GM23338 (cell line): ENCODE results near the gene LRIT2. TPM values are rescaled to one million over a fixed set of nuclear protein-coding genes. Genes with fewer than 3 reads are reported as not detected.

Source experiments
- ATAC-seq: fragments of 200-7000 bp; cut with Tn5 transposase; 3 replicates; pipeline ENCODE4 v1.9.1; 2020
- DNase-seq: peaks from one replicate; pipeline ENCODE4 v3.0.0-alpha.2; 2015; ENCODE audit warnings: low spot score
- H2AFZ ChIP-seq: fragments of 200-600 bp; sonication (generic); 2 replicates; pipeline ENCODE4 v1.8.0; 2016; ENCODE audit warnings: antibody characterized with exemption, mild to moderate bottlenecking, moderate library complexity
- H3F3A ChIP-seq: fragments of 200-600 bp; sonication (generic); replicated peaks from 2 replicates; pipeline ENCODE4 v1.8.0; 2017; ENCODE audit warnings: antibody characterized with exemption, mixed run types, low read depth
- H3K27ac ChIP-seq: fragments of 200-600 bp; sonication (generic); 2 replicates; pipeline ENCODE4 v1.6.1; 2016; ENCODE audit warnings: low read depth
- H3K27me3 ChIP-seq: fragments of 200-600 bp; sonication (generic); 2 replicates; pipeline ENCODE4 v1.8.0; 2016; ENCODE audit warnings: mild to moderate bottlenecking, mixed run types, moderate library complexity; ENCODE audit not compliant: insufficient read depth
- H3K36me3 ChIP-seq: fragments of 200-600 bp; sonication (generic); 2 replicates; pipeline ENCODE4 v1.8.0; 2016; ENCODE audit warnings: mild to moderate bottlenecking; ENCODE audit not compliant: insufficient read depth
- H3K4me1 ChIP-seq: fragments of 200-600 bp; sonication (generic); 2 replicates; pipeline ENCODE4 v1.8.0; 2016; ENCODE audit warnings: mild to moderate bottlenecking, moderate library complexity; ENCODE audit not compliant: insufficient read depth
- H3K4me2 ChIP-seq: fragments of 200-600 bp; sonication (generic); 2 replicates; pipeline ENCODE4 v1.7.1; 2017; ENCODE audit warnings: mixed run types
- H3K4me3 ChIP-seq: fragments of 200-600 bp; sonication (generic); 2 replicates; pipeline ENCODE4 v1.6.1; 2016; ENCODE audit warnings: mixed run types
- H3K79me2 ChIP-seq: fragments of 200-600 bp; sonication (generic); replicated peaks from 2 replicates; pipeline ENCODE4 v1.8.0; 2017; ENCODE audit warnings: mild to moderate bottlenecking; ENCODE audit not compliant: insufficient read depth
- H3K9me2 ChIP-seq: fragments of 200-600 bp; sonication (generic); 2 replicates; pipeline ENCODE4 v1.8.0; 2017; ENCODE audit not compliant: insufficient read depth
- H4K20me1 ChIP-seq: fragments of 200-600 bp; sonication (generic); replicated peaks from 2 replicates; pipeline ENCODE4 v1.8.0; 2017; ENCODE audit warnings: mild to moderate bottlenecking; ENCODE audit not compliant: insufficient read depth
- H3K27ac Mint-ChIP-seq: 2 replicates; pipeline ENCODE4 v1.8.0; 2020; ENCODE audit warnings: inconsistent platforms, mild to moderate bottlenecking, moderate library complexity, mixed read lengths
- H3K27me3 Mint-ChIP-seq: 3 replicates; pipeline ENCODE4 v1.8.0; 2022; ENCODE audit warnings: low read depth, mild to moderate bottlenecking, moderate library complexity, mixed read lengths, inconsistent platforms; ENCODE audit not compliant: insufficient read depth, poor library complexity
- H3K36me3 Mint-ChIP-seq: 3 replicates; pipeline ENCODE4 v1.8.0; 2021; ENCODE audit warnings: low read depth, mild to moderate bottlenecking, inconsistent platforms, moderate library complexity, mixed read lengths
- H3K4me1 Mint-ChIP-seq: 3 replicates; pipeline ENCODE4 v1.8.0; 2020; ENCODE audit warnings: mild to moderate bottlenecking, inconsistent platforms, mixed read lengths
- H3K4me3 Mint-ChIP-seq: 3 replicates; pipeline ENCODE4 v1.8.0; 2021; ENCODE audit warnings: moderate library complexity, mild to moderate bottlenecking, inconsistent platforms, mixed read lengths
- H3K9me3 Mint-ChIP-seq: 3 replicates; pipeline ENCODE4 v1.8.0; 2020; ENCODE audit warnings: moderate library complexity, mild to moderate bottlenecking, inconsistent platforms, mixed read lengths
- CTCF ChIP-seq, 2 experiments: fragments of 200-600 bp in 1 of 2; sonication (generic) in 1 of 2; conservative IDR thresholded peaks; 2 replicates each; pipeline versions ENCODE4 v1.5.1 to v1.6.1; 2016 to 2017; ENCODE audit warnings: antibody characterized with exemption in 2 of 2, low read depth in 2 of 2, mild to moderate bottlenecking in 2 of 2, moderate library complexity in 1 of 2
- EZH2phosphoT487 ChIP-seq: fragments of 200-600 bp; sonication (generic); IDR thresholded peaks from one replicate; pipeline ENCODE4 v1.8.1; 2018; ENCODE audit warnings: antibody characterized with exemption; ENCODE audit not compliant: unreplicated experiment
- JUNB ChIP-seq: IDR thresholded peaks from one replicate; pipeline ENCODE4 v1.6.1; 2016; ENCODE audit warnings: antibody characterized with exemption; ENCODE audit not compliant: unreplicated experiment
- NANOG ChIP-seq: IDR thresholded peaks from 2 replicates; pipeline ENCODE4 v1.6.1; 2016; ENCODE audit warnings: antibody characterized with exemption, borderline replicate concordance
- ZNF331 ChIP-seq: fragments of 250-450 bp; sonication (Bioruptor Pico); IDR thresholded peaks from 2 replicates; pipeline ENCODE4 v1.5.0; 2020; ENCODE audit warnings: low read depth, mild to moderate bottlenecking, moderate library complexity
- ZNF462 ChIP-seq: fragments of 250-450 bp; sonication (Bioruptor Pico); IDR thresholded peaks from 2 replicates; pipeline ENCODE4 v1.5.0; 2020; ENCODE audit warnings: mild to moderate bottlenecking, moderate library complexity
- polyA plus RNA-seq: library from polyadenylated mRNA; unstranded; fragments of >200 nt; fragmentation: Nextera tagmentation; extraction: Ambion mirVana; gene quantifications from 2 replicates; pipeline ENCODE4 v1.2.1, GENCODE V29; 2016
- total RNA-seq: library from RNA; depleted of rRNA; stranded (reverse); fragments of >200 nt; shearing (Covaris generic); gene quantifications from 2 replicates; pipeline ENCODE4 v1.2.3, GENCODE V29; 2014

LRIT2 gene
- total and polyA plus RNA-seq, 2 experiments from 2014 or later: not detected

GRCh38 chr10:84175436-84175835 lies 49.9 kb downstream of the LRIT2 start:
- no peaks in the 10 kb centered on the region for H3K79me2 ChIP-seq
- no peaks in the 10 kb centered on the region for H3F3A ChIP-seq
- no peak overlapping the region for H2AFZ ChIP-seq
- no peaks in the 10 kb centered on the region for H3K36me3 ChIP-seq
- H3K4me1 ChIP-seq: no peaks in the 10 kb centered on the region
- Mint-ChIP-seq H3K4me1 (peaks cover 4% of the 10 kb centered on the region; the same call in 1 of the 3 replicates), H3K27ac (no peak overlapping the region), H3K4me3 (no peak overlapping the region), H3K9me3 (peaks cover 4% of the 10 kb centered on the region), H3K27me3 (peaks cover 3% of the 10 kb centered on the region), H3K36me3 (peaks cover 3% of the 10 kb centered on the region; the same call in 1 of the 3 replicates)
- no peak for DNase-seq
- H3K9me2 ChIP-seq: no peaks in the 10 kb centered on the region; the same call in 1 of the 2 replicates
- no peak overlapping the region for H3K4me2 ChIP-seq
- H3K4me3 ChIP-seq: no peak overlapping the region
- H4K20me1 ChIP-seq: no peaks in the 10 kb centered on the region; the same call in 1 of the 2 replicates
- ATAC-seq: no peak
- TF ChIP-seq EZH2phosphoT487: no peak
- TF ChIP-seq JUNB: no peak
- TF ChIP-seq ZNF462 (CRISPR knock-in tag): no peak
- no peak for TF ChIP-seq ZNF331
- TF ChIP-seq CTCF (conservative IDR thresholded peaks at IDR 0.05; ENCODE audit: low read depth in 2 of 2): no peak
- TF ChIP-seq NANOG: no peak
- H3K27me3 ChIP-seq: no peaks in the 10 kb centered on the region
- no peak overlapping the region for H3K27ac ChIP-seq
